Stomach (tissue), 9 donors: ENCODE results near the gene DGLUCY. TPM values are rescaled to one million over a fixed set of nuclear protein-coding genes. Genes with fewer than 3 reads are reported as not detected.
"Not testable (repeated sequence)": the region's sequence is repeated elsewhere in the genome, so short reads cannot be mapped to it uniquely, and the experiment has no call there.

ENCODE experiments used
- DNase-seq, 2 donors: peaks; one replicate each; pipeline versions ENCODE4 v3.0.0 to v3.0.0-alpha.2; 2013 to 2019
- H3K27ac ChIP-seq, 5 donors: fragments of 200-600 bp in 4 of 5; sonication (generic) in 4 of 5; one replicate each; pipeline ENCODE4 v1.5.1; 2013 to 2019; ENCODE audit warnings: mild to moderate bottlenecking in 1 of 5, moderate library complexity in 1 of 5
- H3K27me3 ChIP-seq, 3 donors: fragments of 200-600 bp; sonication (generic); one replicate each; pipeline ENCODE4 v1.5.1; 2017 to 2019; ENCODE audit warnings: mixed run types in 1 of 3
- H3K36me3 ChIP-seq, 4 donors: fragments of 200-600 bp; sonication (generic); 1 replicate in 3 of 4; 2 replicates in 1 of 4; pipeline ENCODE4 v1.5.1; 2016 to 2019
- H3K4me1 ChIP-seq, 4 donors: fragments of 200-600 bp; sonication (generic); one replicate each; pipeline ENCODE4 v1.5.1; 2016 to 2019
- H3K4me3 ChIP-seq, 4 donors: fragments of 200-600 bp; sonication (generic) in 3 of 4; one replicate each; pipeline ENCODE4 v1.5.1; 2016 to 2019; ENCODE audit warnings: mild to moderate bottlenecking in 1 of 4
- H3K9me3 ChIP-seq, 4 donors: fragments of 200-600 bp; sonication (generic); one replicate each; pipeline ENCODE4 v1.5.1; 2016 to 2019
- EP300 ChIP-seq: sonication (generic); formaldehyde crosslinking; IDR thresholded peaks from one replicate; pipeline ENCODE4 v1.6.1; 2017; ENCODE audit warnings: antibody characterized with exemption
- POLR2A ChIP-seq, 4 donors: fragments of 450-650 bp; IDR thresholded peaks; one replicate each; pipeline ENCODE4 v1.6.1; 2016; ENCODE audit warnings: antibody characterized with exemption in 4 of 4, control low read depth in 2 of 4, mild to moderate bottlenecking in 1 of 4, moderate library complexity in 1 of 4
- POLR2AphosphoS5 ChIP-seq, 3 donors: sonication (generic); formaldehyde crosslinking; IDR thresholded peaks; one replicate each; pipeline ENCODE4 v1.6.1; 2016; ENCODE audit warnings: antibody characterized with exemption in 3 of 3
- WGBS, 5 donors: extraction: QIAGEN DNeasy Blood & Tissue Kit in 3 of 5; methylation state at CpG; one replicate each; pipeline versions ENCODE4 v1.1.5 to v1.1.7; 2013 to 2018; 5-methylcytosine and 5-hydroxymethylcytosine counted together
- intact Hi-C: fragments of 100-400 bp; cut with DNase I; formaldehyde crosslinking; loops from one replicate; pipeline ENCODE4 v1.15.1; 2023; ENCODE audit warnings: low total_unique reads
- polyA plus RNA-seq, 3 donors: library from polyadenylated mRNA; stranded (reverse); fragments of 200-250 nt; gene quantifications; one replicate each; pipeline ENCODE4 v1.2.3, GENCODE V29; 2013
- total RNA-seq, 5 donors: library from RNA; depleted of rRNA; stranded (reverse); fragments of >200 nt; gene quantifications; one replicate each; pipeline versions ENCODE4 v1.1.0 to v1.2.3, GENCODE V29; 2014 to 2016
- TF ChIP-seq, protein P1 (sequence below), 7 experiments: fragments of 450-650 bp in 4 of 7; fragments of 200-600 bp in 3 of 7; sonication (generic) in 3 of 7; IDR thresholded peaks; one replicate each; pipeline ENCODE4 v1.5.1; 2016 to 2019; ENCODE audit warnings: antibody characterized with exemption in 7 of 7, control low read depth in 2 of 7, mild to moderate bottlenecking in 1 of 7
- donor health status: healthy with polysubstance abuse.
- donor health status: Bipolar disorder and iron deficiency.
- donor health status: healthy.

DGLUCY gene
- total and polyA plus RNA-seq, 8 donors = 24.1 to 122 (median 67.1) TPM

DNA sequence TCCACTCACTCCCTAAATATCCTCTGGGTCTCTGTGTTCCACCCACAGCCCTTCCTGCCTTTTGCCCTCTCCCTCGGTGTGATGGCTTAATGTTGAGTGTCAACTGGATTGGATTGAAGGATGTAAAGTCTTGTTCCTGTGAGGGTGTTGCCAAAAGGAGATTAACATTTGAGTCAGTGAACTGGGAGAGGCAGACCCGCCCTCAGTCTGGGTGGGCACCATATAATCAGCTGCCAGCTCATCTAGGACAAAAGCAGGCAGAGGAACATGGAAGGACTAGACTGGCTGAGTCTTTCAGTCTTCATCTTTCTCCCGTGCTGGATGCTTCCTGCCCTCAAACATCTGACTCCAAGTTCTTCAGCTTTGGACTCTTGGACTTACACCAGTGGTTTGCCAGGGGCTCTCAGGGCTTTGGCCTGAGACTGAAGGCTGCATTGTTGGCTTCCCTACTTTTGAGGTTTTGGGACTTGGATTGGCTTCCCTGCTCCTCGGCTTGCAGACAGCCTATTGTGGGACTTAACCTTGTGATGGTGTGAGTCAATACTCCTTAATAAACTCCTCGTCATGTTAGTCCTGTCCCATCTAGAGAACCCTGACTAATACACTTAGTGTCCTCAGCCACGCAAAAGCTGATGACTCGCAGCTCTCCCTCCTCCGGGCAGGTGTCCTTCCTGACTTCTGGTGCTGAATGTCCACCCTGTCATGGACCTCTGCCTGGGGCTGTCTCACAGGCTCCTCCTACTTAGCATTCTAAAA is 5.9 kb downstream of the DGLUCY start:
- intact Hi-C loops = no loop called here
- peaks cover 0 to 15% (median 10%) of the 10 kb centered on the region in 4 donors for H3K36me3 ChIP-seq
- H3K4me1 ChIP-seq = peaks cover 27 to 88% (median 63%) of the 10 kb centered on the region in 4 donors
- H3K4me3 ChIP-seq = no peak overlapping the region
- peak in 1 of 2 donors; percentile 33 for DNase-seq
- peak overlapping the region; percentile 25 to 98 (median 74) for H3K27ac ChIP-seq
- no peaks in the 10 kb centered on the region for H3K9me3 ChIP-seq
- H3K27me3 ChIP-seq = no peaks in the 10 kb centered on the region
- 58 to 77% (median 67%) methylated on average over 8 of the region's 8 CpGs for WGBS, 5 donors
- TF ChIP-seq POLR2AphosphoS5 (IDR thresholded peaks at IDR 0.05) = peak in 1 of 3 donors; percentile 20
- TF ChIP-seq EP300 = no peak

- no peaks in the 10 kb centered on the region for H3K27me3 ChIP-seq
- H3K4me3 ChIP-seq = no peak overlapping the region
- peaks cover 0 to 26% (median 17%) of the 10 kb centered on the region in 4 donors for H3K36me3 ChIP-seq
- H3K9me3 ChIP-seq = no peaks in the 10 kb centered on the region
- DNase-seq = no peak
- intact Hi-C loops = no loop called here
- peak overlapping the region in 4 of 5 donors; percentile 72 to 88 (median 80) for H3K27ac ChIP-seq
- no peak for TF ChIP-seq POLR2A (IDR thresholded peaks at IDR 0.05)
- TF ChIP-seq, protein P1, sequence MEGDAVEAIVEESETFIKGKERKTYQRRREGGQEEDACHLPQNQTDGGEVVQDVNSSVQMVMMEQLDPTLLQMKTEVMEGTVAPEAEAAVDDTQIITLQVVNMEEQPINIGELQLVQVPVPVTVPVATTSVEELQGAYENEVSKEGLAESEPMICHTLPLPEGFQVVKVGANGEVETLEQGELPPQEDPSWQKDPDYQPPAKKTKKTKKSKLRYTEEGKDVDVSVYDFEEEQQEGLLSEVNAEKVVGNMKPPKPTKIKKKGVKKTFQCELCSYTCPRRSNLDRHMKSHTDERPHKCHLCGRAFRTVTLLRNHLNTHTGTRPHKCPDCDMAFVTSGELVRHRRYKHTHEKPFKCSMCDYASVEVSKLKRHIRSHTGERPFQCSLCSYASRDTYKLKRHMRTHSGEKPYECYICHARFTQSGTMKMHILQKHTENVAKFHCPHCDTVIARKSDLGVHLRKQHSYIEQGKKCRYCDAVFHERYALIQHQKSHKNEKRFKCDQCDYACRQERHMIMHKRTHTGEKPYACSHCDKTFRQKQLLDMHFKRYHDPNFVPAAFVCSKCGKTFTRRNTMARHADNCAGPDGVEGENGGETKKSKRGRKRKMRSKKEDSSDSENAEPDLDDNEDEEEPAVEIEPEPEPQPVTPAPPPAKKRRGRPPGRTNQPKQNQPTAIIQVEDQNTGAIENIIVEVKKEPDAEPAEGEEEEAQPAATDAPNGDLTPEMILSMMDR (IDR thresholded peaks at IDR 0.05) = no peak
- TF ChIP-seq EP300 = no peak
- no peak for TF ChIP-seq POLR2AphosphoS5 (IDR thresholded peaks at IDR 0.05)
- H3K4me1 ChIP-seq = peaks cover 9 to 85% (median 51%) of the 10 kb centered on the region in 4 donors
- 82 to 94% (median 91%) methylated on average over 8 of the region's 8 CpGs for WGBS, 5 donors
Measured at GRCh38 chr14:91123201-91123600, 9.3 kb downstream of the DGLUCY start.

- H3K4me1 ChIP-seq = peaks cover 9 to 71% (median 44%) of the 10 kb centered on the region in 4 donors
- intact Hi-C loops, H3K27me3 ChIP-seq, H3K4me3 ChIP-seq, H3K9me3 ChIP-seq: not testable (repeated sequence)
- H3K36me3 ChIP-seq = peaks cover 3 to 30% (median 20%) of the 10 kb centered on the region in 4 donors
- peak in 1 of 3 donors; percentile 28 for TF ChIP-seq POLR2AphosphoS5 (IDR thresholded peaks at IDR 0.05)
- peak in 1 of 2 donors; percentile 28 for DNase-seq
- WGBS, 5 donors = 44 to 72% (median 60%) methylated on average over 5 of the region's 5 CpGs
- peak overlapping the region; percentile 71 to 88 (median 76) for H3K27ac ChIP-seq
Measured at GRCh38 chr14:91124406-91125270, 10.8 kb downstream of the DGLUCY start.

- H3K4me3 ChIP-seq = no peak overlapping the region
- no peak for DNase-seq
- H3K9me3 ChIP-seq = no peaks in the 10 kb centered on the region
- H3K27ac ChIP-seq = peak overlapping the region; percentile 71 to 88 (median 76)
- H3K27me3 ChIP-seq = no peaks in the 10 kb centered on the region
- 72 to 80% (median 74%) methylated on average over 7 of the region's 7 CpGs for WGBS, 5 donors
- peaks cover 10 to 33% (median 21%) of the 10 kb centered on the region in 4 donors for H3K36me3 ChIP-seq
- H3K4me1 ChIP-seq = peaks cover 8 to 64% (median 39%) of the 10 kb centered on the region in 4 donors
- intact Hi-C loops = no loop called here
- TF ChIP-seq POLR2AphosphoS5 (IDR thresholded peaks at IDR 0.05) (no peak), POLR2A (IDR thresholded peaks at IDR 0.05) (no peak), EP300 (no peak)
- TF ChIP-seq, protein P1 (IDR thresholded peaks at IDR 0.05) = no peak
Measured at GRCh38 chr14:91125271-91125660, 11.4 kb downstream of the DGLUCY start.

GRCh38 chr14:91125801-91126200 is 11.9 kb downstream of the DGLUCY start:
- WGBS, 5 donors = 73 to 83% (median 75%) methylated on average over 4 of the region's 4 CpGs
- Histone ChIP-seq H3K4me1 (peaks cover 5 to 59% (median 36%) of the 10 kb centered on the region in 4 donors), H3K9me3 (no peaks in the 10 kb centered on the region), H3K27me3 (no peaks in the 10 kb centered on the region), H3K27ac (peak overlapping the region; percentile 59 to 88 (median 76)), H3K4me3 (no peak overlapping the region), H3K36me3 (peaks cover 7 to 38% (median 23%) of the 10 kb centered on the region in 4 donors)
- intact Hi-C loops = no loop called here
- no peak for DNase-seq
- TF ChIP-seq POLR2A (IDR thresholded peaks at IDR 0.05) (no peak), POLR2AphosphoS5 (IDR thresholded peaks at IDR 0.05) (no peak), EP300 (no peak)
- TF ChIP-seq, protein P1 (IDR thresholded peaks at IDR 0.05) = no peak
